ENCODE results near the gene FILIP1L.

The FILIP1L gene

GRCh38 chr3:99952306-99952705 is 162.0 kb downstream of the FILIP1L start:
- peak; percentile 81 for ATAC-seq
- TF ChIP-seq ZNF70 (CRISPR knock-in tag; IDR thresholded peaks at IDR 0.05) (no peak), CSDC2 (CRISPR knock-in tag; IDR thresholded peaks at IDR 0.05) (no peak), ZNF565 (CRISPR knock-in tag; conservative IDR thresholded peaks at IDR 0.05; ENCODE audit: low read depth) (no peak), ARNTL (CRISPR knock-in tag; IDR thresholded peaks at IDR 0.05; ENCODE audit: borderline replicate concordance, low read depth) (no peak), ZC3H10 (CRISPR knock-in tag; IDR thresholded peaks at IDR 0.05) (no peak)

GRCh38 chr3:99951701-99952100 is 162.6 kb downstream of the FILIP1L start:
- no peak; the same call in 2 of the 3 replicates for ATAC-seq
- TF ChIP-seq OSR1 (CRISPR knock-in tag; IDR thresholded peaks at IDR 0.05) (no peak), RARB (CRISPR knock-in tag; IDR thresholded peaks at IDR 0.05) (no peak), TCF4 (CRISPR knock-in tag; IDR thresholded peaks at IDR 0.05; ENCODE audit: borderline replicate concordance) (no peak), SNAI2 (CRISPR knock-in tag; IDR thresholded peaks at IDR 0.05) (no peak), CSDC2 (CRISPR knock-in tag; IDR thresholded peaks at IDR 0.05) (no peak), PATZ1 (CRISPR knock-in tag; IDR thresholded peaks at IDR 0.05; ENCODE audit: borderline replicate concordance) (no peak), ESRRG (CRISPR knock-in tag; IDR thresholded peaks at IDR 0.05) (no peak), TOX (CRISPR knock-in tag; IDR thresholded peaks at IDR 0.05; ENCODE audit: borderline replicate concordance) (no peak), PPARA (CRISPR knock-in tag; IDR thresholded peaks at IDR 0.05; ENCODE audit: borderline replicate concordance) (no peak)

- TF ChIP-seq CSDC2 (CRISPR knock-in tag; IDR thresholded peaks at IDR 0.05) (no peak), ZNF8 (CRISPR knock-in tag; IDR thresholded peaks at IDR 0.05) (no peak), ISL1 (CRISPR knock-in tag; IDR thresholded peaks at IDR 0.05) (no peak), TCF4 (CRISPR knock-in tag; IDR thresholded peaks at IDR 0.05; ENCODE audit: borderline replicate concordance) (no peak), TSHZ2 (CRISPR knock-in tag; IDR thresholded peaks at IDR 0.05) (no peak), ZFP3 (CRISPR knock-in tag; IDR thresholded peaks at IDR 0.05) (no peak), ESRRG (CRISPR knock-in tag; IDR thresholded peaks at IDR 0.05) (no peak), OSR1 (CRISPR knock-in tag; IDR thresholded peaks at IDR 0.05) (no peak), CREB5 (CRISPR knock-in tag; IDR thresholded peaks at IDR 0.05; ENCODE audit: low read depth) (no peak), PPARA (CRISPR knock-in tag; IDR thresholded peaks at IDR 0.05; ENCODE audit: borderline replicate concordance) (no peak), ZFP30 (CRISPR knock-in tag; IDR thresholded peaks at IDR 0.05) (no peak), SNAI2 (CRISPR knock-in tag; IDR thresholded peaks at IDR 0.05) (no peak), ZC3H10 (CRISPR knock-in tag; IDR thresholded peaks at IDR 0.05) (no peak), GLIS3 (CRISPR knock-in tag; IDR thresholded peaks at IDR 0.05) (no peak), POU6F1 (CRISPR knock-in tag; IDR thresholded peaks at IDR 0.05; ENCODE audit: borderline replicate concordance, low read depth) (no peak)
- no peak for ATAC-seq
These were observed 163.4 kb downstream of the FILIP1L start for GRCh38 chr3:99950921-99951320.

- TF ChIP-seq BACH2 (CRISPR knock-in tag; IDR thresholded peaks at IDR 0.05; ENCODE audit: borderline replicate concordance): no peak
- TF ChIP-seq CSRNP3 (CRISPR knock-in tag; IDR thresholded peaks at IDR 0.05): no peak
- no peak for TF ChIP-seq SNAI2 (CRISPR knock-in tag; IDR thresholded peaks at IDR 0.05)
- no peak for TF ChIP-seq PPARA (CRISPR knock-in tag; IDR thresholded peaks at IDR 0.05; ENCODE audit: borderline replicate concordance)
- no peak for TF ChIP-seq ARNTL (CRISPR knock-in tag; IDR thresholded peaks at IDR 0.05; ENCODE audit: borderline replicate concordance, low read depth)
- no peak for TF ChIP-seq CREB5 (CRISPR knock-in tag; IDR thresholded peaks at IDR 0.05; ENCODE audit: low read depth)
- TF ChIP-seq ESRRG (CRISPR knock-in tag; IDR thresholded peaks at IDR 0.05): no peak
- TF ChIP-seq GLIS3 (CRISPR knock-in tag; IDR thresholded peaks at IDR 0.05): no peak
- no peak for ATAC-seq
These were observed 164.2 kb downstream of the FILIP1L start for GRCh38 chr3:99949956-99950670.
